ENCODE measurements around the gene SNED1.

SNED1 gene

DNA sequence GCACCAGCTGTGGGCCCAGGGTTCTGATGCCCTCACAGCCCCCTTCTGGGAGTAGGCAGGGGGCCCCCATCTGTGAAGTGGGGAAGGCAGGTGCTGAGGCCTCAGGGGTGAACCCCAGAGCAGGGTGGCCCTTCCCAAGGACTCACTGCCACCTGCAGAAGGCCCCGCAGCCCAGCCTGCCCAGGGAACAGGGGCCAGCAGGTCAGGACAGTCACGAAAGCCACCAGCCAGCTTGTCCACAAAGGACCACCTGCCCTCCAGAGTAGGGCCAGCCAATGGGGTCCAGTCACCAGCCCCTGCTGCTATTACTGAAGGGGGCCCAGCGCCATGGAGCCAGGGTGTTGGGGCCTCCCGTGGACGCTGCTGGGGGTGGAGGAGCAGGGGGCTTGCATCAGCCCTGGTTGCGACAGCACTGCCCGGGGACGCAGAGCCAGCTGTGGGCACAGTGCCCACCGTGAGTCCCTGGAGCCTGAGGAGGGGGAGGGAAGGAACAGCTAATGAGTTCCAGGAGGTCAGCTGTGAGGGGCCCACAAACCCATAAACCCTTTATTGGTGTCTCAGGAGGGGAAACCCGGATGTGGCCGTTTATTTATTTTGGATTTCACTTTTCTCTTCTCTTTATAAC is 11.5 kb upstream of the SNED1 start:
- TF ChIP-seq JUND (IDR thresholded peaks at IDR 0.05; ENCODE audit: low read depth) = no peak
- no peak for DNase-seq (ENCODE audit: low read depth in 1 of 2, low spot score in 1 of 2)
- in situ Hi-C loops (cut with HindIII; ENCODE audit: low pct_unique_long_range_greater_than_20kb, low sequenced_read_pairs) = no loop called here

- DNase-seq (ENCODE audit: low read depth in 1 of 2, low spot score in 1 of 2) = no peak
- no peak for TF ChIP-seq JUND (IDR thresholded peaks at IDR 0.05; ENCODE audit: low read depth)
- in situ Hi-C loops (cut with HindIII; ENCODE audit: low pct_unique_long_range_greater_than_20kb, low sequenced_read_pairs) = no loop called here
These were observed 10.8 kb upstream of the SNED1 start for GRCh38 chr2:240987588-240987987.

- in situ Hi-C loops (cut with HindIII; ENCODE audit: low pct_unique_long_range_greater_than_20kb, low sequenced_read_pairs) = no loop called here
- peak in 1 of 2 experiments; percentile 60 for DNase-seq (ENCODE audit: low read depth in 1 of 2, low spot score in 1 of 2)
- no peak for TF ChIP-seq JUND (IDR thresholded peaks at IDR 0.05; ENCODE audit: low read depth)
These were observed 10.3 kb upstream of the SNED1 start for GRCh38 chr2:240988146-240988545.

GRCh38 chr2:240988571-240989271 is 9.7 kb upstream of the SNED1 start:
- in situ Hi-C loops (cut with HindIII; ENCODE audit: low pct_unique_long_range_greater_than_20kb, low sequenced_read_pairs) = no loop called here
- TF ChIP-seq JUND (IDR thresholded peaks at IDR 0.05; ENCODE audit: low read depth) = no peak
- no peak for DNase-seq (ENCODE audit: low read depth in 1 of 2, low spot score in 1 of 2)

DNA sequence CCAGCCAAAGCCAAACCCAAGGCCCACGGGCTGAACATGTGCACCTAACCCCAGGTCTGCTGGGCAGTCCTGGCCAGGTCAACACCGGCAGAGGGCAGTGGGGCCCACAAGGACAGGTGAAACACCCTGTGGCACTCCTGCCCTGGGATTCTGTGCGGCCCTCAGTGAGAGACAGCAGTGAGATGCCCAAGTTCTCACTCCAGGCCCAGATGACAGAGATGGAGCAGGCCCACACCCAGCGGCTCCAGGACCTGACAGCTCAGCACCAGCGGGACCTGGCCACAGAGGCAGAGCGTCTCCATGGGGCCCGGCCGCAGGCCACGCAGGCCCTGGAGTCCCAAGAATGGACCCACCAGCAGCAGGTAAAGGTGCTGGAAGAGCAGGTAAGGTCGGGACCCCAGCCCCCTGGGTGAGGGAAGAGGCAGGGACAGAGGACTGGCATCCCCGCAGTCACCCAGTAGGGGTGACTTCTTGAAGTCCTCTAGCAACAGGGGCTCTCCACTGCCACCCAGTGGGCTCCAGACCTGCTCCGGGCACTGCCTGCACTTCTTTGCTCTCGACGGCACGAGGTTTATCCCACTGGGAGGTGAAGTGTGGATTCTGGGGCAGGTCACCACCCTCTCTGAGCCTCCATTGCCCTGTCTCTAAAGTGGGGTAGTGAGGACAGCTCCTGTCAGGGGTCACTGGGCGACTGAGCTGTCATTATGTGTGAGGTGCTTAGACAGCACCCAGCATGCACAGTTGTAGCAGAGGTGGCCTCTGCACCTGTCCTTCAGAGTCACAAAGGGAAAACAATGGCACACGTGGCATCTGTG is 8.8 kb upstream of the SNED1 start:
- peak in 1 of 2 experiments; percentile 42 for DNase-seq (ENCODE audit: low read depth in 1 of 2, low spot score in 1 of 2)
- in situ Hi-C loops (cut with HindIII; ENCODE audit: low pct_unique_long_range_greater_than_20kb, low sequenced_read_pairs) = no loop called here

GRCh38 chr2:240990266-240990529 is 8.2 kb upstream of the SNED1 start:
- DNase-seq (ENCODE audit: low read depth in 1 of 2, low spot score in 1 of 2) = no peak
- no peak for TF ChIP-seq JUND (IDR thresholded peaks at IDR 0.05; ENCODE audit: low read depth)
- in situ Hi-C loops (cut with HindIII; ENCODE audit: low pct_unique_long_range_greater_than_20kb, low sequenced_read_pairs) = no loop called here

More for the DNA sequence above, 8.8 kb upstream of the SNED1 start:
- TF ChIP-seq JUND (IDR thresholded peaks at IDR 0.05; ENCODE audit: low read depth) = no peak

- in situ Hi-C loops (cut with HindIII; ENCODE audit: low pct_unique_long_range_greater_than_20kb, low sequenced_read_pairs) = no loop called here
- TF ChIP-seq JUND (IDR thresholded peaks at IDR 0.05; ENCODE audit: low read depth) = no peak
- DNase-seq (ENCODE audit: low read depth in 1 of 2, low spot score in 1 of 2) = no peak
These were observed 7.6 kb upstream of the SNED1 start for GRCh38 chr2:240990726-240991377.

DNA sequence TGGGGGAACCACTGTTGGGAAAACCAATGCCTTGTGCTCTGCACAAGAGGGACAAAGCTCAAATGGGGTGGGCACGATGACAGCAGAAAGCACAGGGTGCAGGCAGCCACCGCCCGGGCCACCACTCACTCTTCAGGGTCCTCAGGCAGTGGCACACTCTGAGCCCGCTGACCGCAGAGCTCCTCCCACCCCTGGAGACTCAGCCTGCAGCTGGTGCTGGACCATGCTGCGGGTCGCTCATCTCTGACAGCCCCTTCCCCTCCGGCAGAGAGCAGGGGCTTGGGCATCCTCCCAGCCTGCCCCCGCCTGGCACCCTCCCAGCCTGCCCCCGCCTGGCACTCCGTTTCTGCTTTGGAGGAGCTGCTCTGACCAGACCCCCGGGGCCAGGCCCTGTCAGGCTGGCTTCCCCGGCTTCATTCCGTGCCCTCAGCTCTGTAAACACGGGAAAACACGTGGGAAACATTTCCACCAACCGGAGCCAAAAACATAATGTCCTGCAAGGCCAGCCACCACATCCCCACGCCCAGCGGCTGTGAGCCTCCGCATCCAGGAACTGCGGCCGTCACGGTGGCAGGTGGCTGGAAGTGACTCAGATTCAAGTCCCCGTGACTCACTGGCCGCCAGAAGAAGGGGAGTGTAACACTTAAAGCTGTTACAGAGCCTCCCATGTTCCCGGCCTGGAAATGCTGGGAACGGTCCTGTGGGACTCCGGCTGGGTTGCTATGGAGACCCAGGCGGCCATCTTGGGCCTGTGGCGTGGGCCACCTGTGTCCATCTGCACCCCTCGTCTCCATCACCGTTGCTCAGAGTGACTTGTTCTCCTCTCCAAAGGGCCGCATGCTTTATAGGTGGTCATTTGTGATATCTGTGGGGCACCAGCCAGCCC is 6.8 kb upstream of the SNED1 start:
- peak in 1 of 2 experiments; percentile 80 for DNase-seq (ENCODE audit: low read depth in 1 of 2, low spot score in 1 of 2)
- in situ Hi-C loops (cut with HindIII; ENCODE audit: low pct_unique_long_range_greater_than_20kb, low sequenced_read_pairs) = no loop called here
- no peak for TF ChIP-seq JUND (IDR thresholded peaks at IDR 0.05; ENCODE audit: low read depth)

DNA sequence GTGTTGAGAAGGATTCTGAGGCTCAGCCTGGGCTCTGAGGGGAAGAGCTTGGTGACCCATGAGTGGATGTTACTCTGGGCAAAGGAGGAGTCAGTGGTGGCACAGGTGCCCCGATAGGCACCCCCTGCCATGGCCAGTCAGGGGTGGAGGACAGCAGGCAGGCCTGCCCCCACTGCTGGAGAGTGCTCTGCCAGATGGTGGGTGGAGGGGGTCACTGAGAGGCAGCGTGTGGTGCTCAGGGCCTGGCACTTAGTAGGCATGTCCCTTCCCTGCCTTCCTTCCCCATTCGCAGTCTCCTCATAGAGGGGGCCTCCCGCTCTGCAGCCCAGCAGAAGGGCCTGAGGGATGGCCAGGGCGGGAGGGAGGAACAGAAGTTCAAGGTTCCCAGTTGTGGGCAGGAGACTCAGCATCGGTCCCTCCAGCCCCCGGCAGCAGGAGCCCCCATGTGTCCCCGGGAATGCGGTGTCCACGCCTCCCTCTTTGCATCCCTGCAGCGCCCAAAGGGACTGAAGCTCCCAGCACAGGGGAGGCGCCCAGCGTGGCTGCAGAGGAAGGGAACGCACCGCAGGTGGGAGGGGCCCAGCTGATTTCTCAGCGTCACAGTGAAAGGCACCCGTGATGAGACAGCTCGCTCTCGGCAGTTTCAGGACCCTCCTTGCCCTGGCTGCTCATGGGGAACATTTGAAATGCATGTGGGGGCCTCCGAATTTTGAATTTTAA is 5.7 kb upstream of the SNED1 start:
- TF ChIP-seq JUND (IDR thresholded peaks at IDR 0.05; ENCODE audit: low read depth) = no peak
- in situ Hi-C loops (cut with HindIII; ENCODE audit: low pct_unique_long_range_greater_than_20kb, low sequenced_read_pairs) = no loop called here
- DNase-seq (ENCODE audit: low read depth in 1 of 2, low spot score in 1 of 2) = no peak

DNA sequence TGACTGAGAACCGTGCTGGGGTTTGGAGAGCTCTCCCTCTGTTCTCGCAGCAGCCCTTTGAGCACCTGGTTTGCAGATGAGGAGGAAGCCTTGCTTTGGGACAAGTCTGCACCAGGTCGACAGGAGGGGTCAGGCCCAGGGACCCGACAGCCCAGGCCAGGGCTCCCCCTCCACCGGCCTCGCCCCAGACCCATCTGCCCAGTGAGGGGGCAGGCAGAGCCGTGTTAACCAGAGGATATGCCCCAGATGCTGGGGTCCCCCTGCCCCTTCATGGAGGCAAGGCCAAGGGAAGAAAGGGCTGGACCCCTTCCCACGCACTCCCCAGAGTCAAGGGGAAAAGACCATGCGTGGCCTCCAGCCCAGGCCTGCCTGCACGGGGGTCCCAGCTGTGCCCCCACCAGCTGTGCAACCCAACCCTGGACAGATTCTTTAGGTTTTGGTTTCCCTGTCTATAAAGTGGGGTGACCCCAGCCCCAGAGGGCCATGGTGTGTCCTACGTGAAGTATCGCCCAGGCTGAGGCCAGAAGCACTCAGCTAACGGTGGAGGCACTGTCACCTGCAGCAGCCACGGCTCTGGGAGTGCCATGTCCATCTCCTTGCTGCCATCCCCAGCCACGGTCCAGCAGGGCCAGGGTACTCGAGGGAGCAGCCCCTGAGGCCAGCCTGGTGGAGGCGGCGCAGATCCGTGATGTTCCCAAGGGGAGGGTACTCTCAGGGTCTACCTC is 4.8 kb upstream of the SNED1 start:
- TF ChIP-seq JUND (IDR thresholded peaks at IDR 0.05; ENCODE audit: low read depth) = no peak
- DNase-seq (ENCODE audit: low read depth in 1 of 2, low spot score in 1 of 2) = no peak
- in situ Hi-C loops (cut with HindIII; ENCODE audit: low pct_unique_long_range_greater_than_20kb, low sequenced_read_pairs) = no loop called here
